NCI-H524 treated with DMSO at 0.1 percent for 48 hours (cell line): ENCODE data around the gene SLC46A1.

Source experiments
- DNase-seq: peaks from one replicate; lab custom pipeline; 2025; lab: John Stamatoyannopoulos, UW

The SLC46A1 gene

GRCh38 chr17:28381141-28381825 is 24.7 kb downstream of the SLC46A1 start:
- no peak for DNase-seq

GRCh38 chr17:28379814-28380801 is 25.9 kb downstream of the SLC46A1 start:
- DNase-seq: no peak

GRCh38 chr17:28372945-28373274 is 33.1 kb downstream of the SLC46A1 start:
- DNase-seq: no peak

GRCh38 chr17:28372203-28372944 is 33.6 kb downstream of the SLC46A1 start:
- DNase-seq: no peak

- peak; percentile 82 for DNase-seq
Observed at GRCh38 chr17:28371245-28372202, 34.5 kb downstream of the SLC46A1 start, which contains the start of gene SARM1. Gene SARM1 (plus strand): TSS chr17:28371694. CDS start chr17:28372033, 339 bp downstream.

- DNase-seq: no peak
Observed at GRCh38 chr17:28370744-28371103, 35.3 kb downstream of the SLC46A1 start.

GRCh38 chr17:28370035-28370743 is 35.8 kb downstream of the SLC46A1 start, which contains the start of gene VTN:
Gene VTN (minus strand): TSS chr17:28370307. CDS start chr17:28370203, 104 bp downstream.
- no peak for DNase-seq

- no peak for DNase-seq
Observed at GRCh38 chr17:28369684-28370034, 36.4 kb downstream of the SLC46A1 start.

GRCh38 chr17:28368915-28369683 is 36.9 kb downstream of the SLC46A1 start:
- DNase-seq: no peak

GRCh38 chr17:28368306-28368831 is 37.6 kb downstream of the SLC46A1 start:
- DNase-seq: no peak

GRCh38 chr17:28367641-28368305 is 38.2 kb downstream of the SLC46A1 start:
- DNase-seq: no peak

GRCh38 chr17:28366605-28367004 is 39.4 kb downstream of the SLC46A1 start:
- no peak for DNase-seq

- DNase-seq: peak; percentile 44
Observed at GRCh38 chr17:28365487-28365886, 40.5 kb downstream of the SLC46A1 start.

GRCh38 chr17:28364665-28365363 is 41.2 kb downstream of the SLC46A1 start, which contains the start of gene SEBOX:
Gene SEBOX (minus strand): TSS chr17:28365199. CDS start chr17:28365151, 48 bp downstream.
- DNase-seq: no peak

- DNase-seq: no peak
Observed at GRCh38 chr17:28363776-28364650, 42.0 kb downstream of the SLC46A1 start.

- no peak for DNase-seq
Observed at GRCh38 chr17:28363186-28363585, 42.8 kb downstream of the SLC46A1 start.

- DNase-seq: no peak
Observed at GRCh38 chr17:28357901-28358197, 48.2 kb downstream of the SLC46A1 start.
